Measurements from ENCODE around the gene TSEN2.
"Not testable (repeated sequence)": the region's sequence is repeated elsewhere in the genome, so short reads cannot be mapped to it uniquely, and the experiment has no call there.

The TSEN2 gene

DNA sequence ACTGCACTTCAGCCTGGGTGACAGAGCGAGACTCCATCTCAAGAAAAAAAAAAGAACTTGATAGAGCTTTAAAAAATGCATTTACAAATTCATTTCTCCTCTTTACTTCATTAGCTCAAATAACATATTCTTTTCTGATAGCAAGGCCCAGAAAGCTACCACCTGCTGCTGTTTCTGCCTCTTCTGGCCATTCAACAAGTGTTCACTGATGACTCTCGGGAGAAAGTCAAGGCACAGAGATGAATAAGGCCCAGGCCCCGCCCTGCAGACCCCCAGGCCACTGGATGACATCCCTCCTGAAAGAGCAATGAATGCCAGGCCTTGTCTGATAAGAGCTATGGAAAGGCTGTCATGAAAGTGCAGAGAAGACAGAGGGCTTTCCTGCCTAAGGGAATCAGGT, 13.6 kb upstream of the TSEN2 start:
- peaks cover 9 to 10% of the 10 kb centered on the region in 2 donors for H3K4me1 ChIP-seq (ENCODE audit: control insufficient read depth in 2 of 2, insufficient read depth in 2 of 2, low read length in 2 of 2)
- no peak overlapping the region for H3K4me3 ChIP-seq (ENCODE audit: low read length in 2 of 2)
- peaks cover 0 to 2% of the 10 kb centered on the region in 2 donors for H3K36me3 ChIP-seq (ENCODE audit: control insufficient read depth in 2 of 2, insufficient read depth in 2 of 2, low read length in 2 of 2)
- H3K27me3 ChIP-seq (ENCODE audit: control insufficient read depth in 2 of 2, insufficient read depth in 2 of 2, low read length in 2 of 2): no peaks in the 10 kb centered on the region
- H3K27ac ChIP-seq (ENCODE audit: low read depth in 2 of 2, low read length in 2 of 2): no peak overlapping the region
- no peak overlapping the region for H3K9ac ChIP-seq (ENCODE audit: low read depth in 1 of 2, low read length in 2 of 2)
- no peaks in the 10 kb centered on the region for H3K9me3 ChIP-seq (ENCODE audit: control insufficient read depth in 2 of 2, low read length in 2 of 2)

GRCh38 chr3:12471241-12471640, 13.0 kb upstream of the TSEN2 start:
- H3K9me3 ChIP-seq (ENCODE audit: control insufficient read depth in 2 of 2, low read length in 2 of 2): no peaks in the 10 kb centered on the region
- peaks cover 8 to 9% of the 10 kb centered on the region in 2 donors for H3K4me1 ChIP-seq (ENCODE audit: control insufficient read depth in 2 of 2, insufficient read depth in 2 of 2, low read length in 2 of 2)
- peaks cover 0 to 2% of the 10 kb centered on the region in 2 donors for H3K36me3 ChIP-seq (ENCODE audit: control insufficient read depth in 2 of 2, insufficient read depth in 2 of 2, low read length in 2 of 2)
- H3K9ac ChIP-seq (ENCODE audit: low read depth in 1 of 2, low read length in 2 of 2): no peak overlapping the region
- H3K27ac ChIP-seq (ENCODE audit: low read depth in 2 of 2, low read length in 2 of 2): no peak overlapping the region
- H3K4me3 ChIP-seq (ENCODE audit: low read length in 2 of 2): no peak overlapping the region
- H3K27me3 ChIP-seq (ENCODE audit: control insufficient read depth in 2 of 2, insufficient read depth in 2 of 2, low read length in 2 of 2): no peaks in the 10 kb centered on the region

DNA sequence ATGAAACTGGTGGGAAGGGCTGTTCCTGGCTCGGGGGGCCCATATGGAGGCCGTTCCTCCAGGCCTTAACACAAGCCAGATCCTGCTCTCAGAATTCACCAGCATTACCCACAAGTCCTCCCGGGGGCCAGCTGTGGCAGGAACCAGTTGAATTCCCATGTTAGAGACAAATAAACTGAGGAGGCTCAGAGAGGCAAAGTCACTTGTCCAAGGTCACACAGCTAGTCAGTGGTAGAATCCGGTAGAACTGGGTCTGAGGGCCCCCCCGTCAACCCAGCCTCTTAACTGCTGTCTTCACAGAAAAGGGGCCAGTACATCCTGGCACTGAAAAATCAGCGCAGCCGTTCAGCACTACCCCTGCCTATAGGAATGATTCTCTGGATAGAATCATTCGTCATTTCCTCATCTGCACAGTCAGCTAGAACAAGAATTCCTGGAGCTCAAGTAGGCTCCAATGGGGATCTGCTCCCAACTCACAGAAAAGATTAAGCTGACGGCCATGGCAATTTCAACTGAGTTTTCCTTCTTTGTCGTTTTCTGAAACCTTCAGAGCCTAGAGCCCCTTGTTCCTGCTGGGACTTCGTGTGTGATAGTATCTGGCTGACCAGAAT, 12.2 kb upstream of the TSEN2 start:
- H3K4me1 ChIP-seq (ENCODE audit: control insufficient read depth in 2 of 2, insufficient read depth in 2 of 2, low read length in 2 of 2): peaks cover 8 to 9% of the 10 kb centered on the region in 2 donors
- H3K4me3 ChIP-seq (ENCODE audit: low read length in 2 of 2): no peak overlapping the region
- H3K9me3 ChIP-seq (ENCODE audit: control insufficient read depth in 2 of 2, low read length in 2 of 2): no peaks in the 10 kb centered on the region
- no peaks in the 10 kb centered on the region for H3K27me3 ChIP-seq (ENCODE audit: control insufficient read depth in 2 of 2, insufficient read depth in 2 of 2, low read length in 2 of 2)
- H3K9ac ChIP-seq (ENCODE audit: low read depth in 1 of 2, low read length in 2 of 2): no peak overlapping the region
- H3K36me3 ChIP-seq (ENCODE audit: control insufficient read depth in 2 of 2, insufficient read depth in 2 of 2, low read length in 2 of 2): peaks cover 0 to 2% of the 10 kb centered on the region in 2 donors
- H3K27ac ChIP-seq (ENCODE audit: low read depth in 2 of 2, low read length in 2 of 2): no peak overlapping the region

GRCh38 chr3:12472796-12473195, 11.5 kb upstream of the TSEN2 start:
- Histone ChIP-seq H3K36me3 (ENCODE audit: control insufficient read depth in 2 of 2, insufficient read depth in 2 of 2, low read length in 2 of 2) (peaks cover 0 to 2% of the 10 kb centered on the region in 2 donors), H3K4me1 (ENCODE audit: control insufficient read depth in 2 of 2, insufficient read depth in 2 of 2, low read length in 2 of 2) (peaks cover 12 to 13% of the 10 kb centered on the region in 2 donors), H3K4me3 (ENCODE audit: low read length in 2 of 2) (no peak overlapping the region), H3K27ac (ENCODE audit: low read depth in 2 of 2, low read length in 2 of 2) (no peak overlapping the region), H3K9me3 (ENCODE audit: control insufficient read depth in 2 of 2, low read length in 2 of 2) (no peaks in the 10 kb centered on the region), H3K27me3 (ENCODE audit: control insufficient read depth in 2 of 2, insufficient read depth in 2 of 2, low read length in 2 of 2) (no peaks in the 10 kb centered on the region), H3K9ac (ENCODE audit: low read depth in 1 of 2, low read length in 2 of 2) (no peak overlapping the region)

- Histone ChIP-seq H3K36me3 (ENCODE audit: control insufficient read depth in 2 of 2, insufficient read depth in 2 of 2, low read length in 2 of 2) (peaks cover 0 to 2% of the 10 kb centered on the region in 2 donors), H3K9ac (ENCODE audit: low read depth in 1 of 2, low read length in 2 of 2) (no peak overlapping the region), H3K27ac (ENCODE audit: low read depth in 2 of 2, low read length in 2 of 2) (no peak overlapping the region), H3K4me3 (ENCODE audit: low read length in 2 of 2) (no peak overlapping the region), H3K27me3 (ENCODE audit: control insufficient read depth in 2 of 2, insufficient read depth in 2 of 2, low read length in 2 of 2) (no peaks in the 10 kb centered on the region), H3K4me1 (ENCODE audit: control insufficient read depth in 2 of 2, insufficient read depth in 2 of 2, low read length in 2 of 2) (peaks cover 10 to 13% of the 10 kb centered on the region in 2 donors), H3K9me3 (ENCODE audit: control insufficient read depth in 2 of 2, low read length in 2 of 2) (no peaks in the 10 kb centered on the region)
Measured at GRCh38 chr3:12473511-12473910, 10.8 kb upstream of the TSEN2 start.

- Histone ChIP-seq H3K27ac (ENCODE audit: low read depth in 2 of 2, low read length in 2 of 2) (peak overlapping the region in 1 of 2 donors; percentile 28), H3K27me3 (ENCODE audit: control insufficient read depth in 2 of 2, insufficient read depth in 2 of 2, low read length in 2 of 2) (no peaks in the 10 kb centered on the region), H3K4me1 (ENCODE audit: control insufficient read depth in 2 of 2, insufficient read depth in 2 of 2, low read length in 2 of 2) (peaks cover 15 to 27% of the 10 kb centered on the region in 2 donors), H3K4me3 (ENCODE audit: low read length in 2 of 2) (no peak overlapping the region), H3K9ac (ENCODE audit: low read depth in 1 of 2, low read length in 2 of 2) (peak overlapping the region in 1 of 2 donors; percentile 32), H3K36me3 (ENCODE audit: control insufficient read depth in 2 of 2, insufficient read depth in 2 of 2, low read length in 2 of 2) (peaks cover 0 to 2% of the 10 kb centered on the region in 2 donors), H3K9me3 (ENCODE audit: control insufficient read depth in 2 of 2, low read length in 2 of 2) (no peaks in the 10 kb centered on the region)
Measured at GRCh38 chr3:12476238-12476897, 7.9 kb upstream of the TSEN2 start.

GRCh38 chr3:12477256-12477655, 7.0 kb upstream of the TSEN2 start:
- Histone ChIP-seq H3K36me3 (ENCODE audit: control insufficient read depth in 2 of 2, insufficient read depth in 2 of 2, low read length in 2 of 2) (peaks cover 0 to 2% of the 10 kb centered on the region in 2 donors), H3K4me1 (ENCODE audit: control insufficient read depth in 2 of 2, insufficient read depth in 2 of 2, low read length in 2 of 2) (peaks cover 13 to 30% of the 10 kb centered on the region in 2 donors), H3K9ac (ENCODE audit: low read depth in 1 of 2, low read length in 2 of 2) (no peak overlapping the region), H3K9me3 (ENCODE audit: control insufficient read depth in 2 of 2, low read length in 2 of 2) (no peaks in the 10 kb centered on the region), H3K27ac (ENCODE audit: low read depth in 2 of 2, low read length in 2 of 2) (no peak overlapping the region), H3K27me3 (ENCODE audit: control insufficient read depth in 2 of 2, insufficient read depth in 2 of 2, low read length in 2 of 2) (no peaks in the 10 kb centered on the region), H3K4me3 (ENCODE audit: low read length in 2 of 2) (no peak overlapping the region)

GRCh38 chr3:12478326-12478725, 6.0 kb upstream of the TSEN2 start:
- no peak overlapping the region for H3K9ac ChIP-seq (ENCODE audit: low read depth in 1 of 2, low read length in 2 of 2)
- peaks cover 0 to 2% of the 10 kb centered on the region in 2 donors for H3K36me3 ChIP-seq (ENCODE audit: control insufficient read depth in 2 of 2, insufficient read depth in 2 of 2, low read length in 2 of 2)
- no peaks in the 10 kb centered on the region for H3K9me3 ChIP-seq (ENCODE audit: control insufficient read depth in 2 of 2, low read length in 2 of 2)
- H3K27me3 ChIP-seq (ENCODE audit: control insufficient read depth in 2 of 2, insufficient read depth in 2 of 2, low read length in 2 of 2): no peaks in the 10 kb centered on the region
- H3K27ac ChIP-seq (ENCODE audit: low read depth in 2 of 2, low read length in 2 of 2): no peak overlapping the region
- H3K4me3 ChIP-seq (ENCODE audit: low read length in 2 of 2): no peak overlapping the region
- peaks cover 16 to 32% of the 10 kb centered on the region in 2 donors for H3K4me1 ChIP-seq (ENCODE audit: control insufficient read depth in 2 of 2, insufficient read depth in 2 of 2, low read length in 2 of 2)

GRCh38 chr3:12479198-12479597, 5.1 kb upstream of the TSEN2 start:
- Histone ChIP-seq H3K4me3 (ENCODE audit: low read length in 2 of 2) (peak overlapping the region in 1 of 2 donors; percentile 28), H3K27ac (ENCODE audit: low read depth in 2 of 2, low read length in 2 of 2) (peak overlapping the region; percentile 70 to 84), H3K4me1 (ENCODE audit: control insufficient read depth in 2 of 2, insufficient read depth in 2 of 2, low read length in 2 of 2) (peaks cover 22 to 40% of the 10 kb centered on the region in 2 donors), H3K9ac (ENCODE audit: low read depth in 1 of 2, low read length in 2 of 2) (peak overlapping the region; percentile 31 to 35)
- not testable (repeated sequence) for H3K27me3 ChIP-seq (ENCODE audit: control insufficient read depth in 2 of 2, insufficient read depth in 2 of 2, low read length in 2 of 2); H3K36me3 ChIP-seq (ENCODE audit: control insufficient read depth in 2 of 2, insufficient read depth in 2 of 2, low read length in 2 of 2); H3K9me3 ChIP-seq (ENCODE audit: control insufficient read depth in 2 of 2, low read length in 2 of 2)

DNA sequence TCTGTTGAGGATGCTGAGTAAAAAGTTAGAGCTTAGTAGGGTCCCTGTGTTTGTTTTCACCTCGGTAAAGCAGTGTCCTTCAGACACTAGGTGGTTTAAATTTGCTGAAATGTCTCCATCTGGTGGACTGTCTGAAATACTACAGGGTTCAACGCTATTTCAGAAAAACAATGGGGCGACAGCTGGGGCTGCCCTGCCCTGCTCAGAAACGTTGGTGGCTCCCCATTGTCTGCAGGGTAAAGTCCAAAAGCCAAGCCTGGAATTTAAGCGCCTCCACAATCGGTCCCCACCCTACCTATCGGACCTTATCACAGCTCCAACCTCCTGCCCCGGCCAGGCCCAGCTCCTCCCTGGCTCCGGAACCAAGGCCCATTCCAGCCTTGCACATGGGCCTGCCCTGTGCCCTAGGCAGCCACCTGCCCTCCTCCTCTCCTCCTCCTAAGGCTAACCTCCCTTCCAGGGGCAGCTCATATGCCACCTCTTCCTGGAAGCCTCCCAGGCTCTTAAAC, 4.3 kb upstream of the TSEN2 start:
- H3K4me3 ChIP-seq (ENCODE audit: low read length in 2 of 2): no peak overlapping the region
- H3K27ac ChIP-seq (ENCODE audit: low read depth in 2 of 2, low read length in 2 of 2): peak overlapping the region; percentile 70 to 84
- peaks cover 24 to 45% of the 10 kb centered on the region in 2 donors for H3K4me1 ChIP-seq (ENCODE audit: control insufficient read depth in 2 of 2, insufficient read depth in 2 of 2, low read length in 2 of 2)

More for the DNA sequence above, 4.3 kb upstream of the TSEN2 start:
- H3K9ac ChIP-seq (ENCODE audit: low read depth in 1 of 2, low read length in 2 of 2): peak overlapping the region in 1 of 2 donors; percentile 31
- H3K27me3 ChIP-seq (ENCODE audit: control insufficient read depth in 2 of 2, insufficient read depth in 2 of 2, low read length in 2 of 2): no peaks in the 10 kb centered on the region
- H3K9me3 ChIP-seq (ENCODE audit: control insufficient read depth in 2 of 2, low read length in 2 of 2): no peaks in the 10 kb centered on the region
- no peaks in the 10 kb centered on the region for H3K36me3 ChIP-seq (ENCODE audit: control insufficient read depth in 2 of 2, insufficient read depth in 2 of 2, low read length in 2 of 2)

Measured in mucosa of rectum (tissue), 2 donors.